HCT116 (cell line): ENCODE data around the gene GALE. TPM values are rescaled to one million over a fixed set of nuclear protein-coding genes. Genes with fewer than 3 reads are reported as not detected.

Experiments
- ATAC-seq: fragments of 200-7000 bp; cut with Tn5 transposase; 2 replicates; pipeline ENCODE4 v1.9.1; 2020; ENCODE audit warnings: mild to moderate bottlenecking, moderate library complexity
- BruUV-seq: library from RNA; stranded (reverse); fragments of 400-500 nt; replicated peaks from 2 replicates; lab custom pipeline; 2021; lab: Mats Ljungman, UMichigan
- CTCF ChIA-PET: fragments of 300-600 bp; sonication (Branson Sonifier 250); formaldehyde crosslinking; loops from one replicate; lab custom pipeline; 2021; ENCODE audit warnings: antibody characterized with exemption; lab: Charles Lee
- POLR2A ChIA-PET: fragments of 300-600, 350-600 bp; sonication (Branson Sonifier 250); formaldehyde crosslinking; loops from one replicate; lab custom pipeline; 2021; ENCODE audit warnings: antibody characterized with exemption; lab: Charles Lee
- RAD21 ChIA-PET, 2 experiments: fragments of 300-600 bp; sonication (Branson Sonifier 250); formaldehyde crosslinking; loops; one replicate each; lab custom pipeline; 2023; ENCODE audit warnings: low total read pairs in 2 of 2; ENCODE audit not compliant: uncharacterized antibody in 2 of 2, unreplicated experiment in 2 of 2, low non-redundant PET in 1 of 2; lab: Charles Lee
- DNase-seq: peaks from one replicate; pipeline ENCODE4 v3.0.0-alpha.2; 2010; ENCODE audit warnings: low read depth, low spot score
- H2AFZ ChIP-seq: fragments of 200-600 bp; shearing (Covaris generic), sonication (generic); 2 replicates; pipeline ENCODE4 v1.6.1; 2017; ENCODE audit warnings: low read depth, mixed run types, mixed read lengths, antibody characterized with exemption, low read length; ENCODE audit not compliant: poor library complexity, severe bottlenecking
- H3K27ac ChIP-seq: 2 replicates; pipeline ENCODE4 v1.5.1; 2012; ENCODE audit warnings: low read depth, low read length
- H3K27me3 ChIP-seq: fragments of 200-600 bp; sonication (generic); 2 replicates; pipeline ENCODE4 v1.6.1; 2016; ENCODE audit warnings: mixed run types, low read length, mixed read lengths; ENCODE audit not compliant: insufficient read depth
- H3K36me3 ChIP-seq, 2 experiments: fragments of 200-500 bp in 1 of 2; fragments of 200-600 bp in 1 of 2; sonication (Bioruptor generic) in 1 of 2; sonication (generic) in 1 of 2; 2 replicates each; pipeline versions ENCODE4 v1.5.1 to v1.6.1; 2014 to 2016; ENCODE audit warnings: low read length in 2 of 2, inconsistent platforms in 1 of 2, mixed read lengths in 1 of 2, mixed run types in 1 of 2; ENCODE audit not compliant: insufficient read depth in 2 of 2, control insufficient read depth in 1 of 2
- H3K4me1 ChIP-seq, 2 experiments: fragments of 200-600 bp in 1 of 2; sonication (generic) in 1 of 2; 2 replicates each; pipeline versions ENCODE4 v1.5.1 to v1.6.1; 2012 to 2017; ENCODE audit warnings: low read length in 2 of 2, inconsistent platforms in 1 of 2, mild to moderate bottlenecking in 1 of 2, mixed read lengths in 1 of 2, mixed run types in 1 of 2, moderate library complexity in 1 of 2; ENCODE audit not compliant: insufficient read depth in 2 of 2, control insufficient read depth in 1 of 2
- H3K4me2 ChIP-seq: fragments of 200-600 bp; sonication (generic); 2 replicates; pipeline ENCODE4 v1.6.1; 2017; ENCODE audit warnings: mixed run types, low read length, mixed read lengths
- H3K4me3 ChIP-seq, 2 experiments: fragments of 200-600 bp in 1 of 2; sonication (generic) in 1 of 2; replicated peaks in 1 of 2; 2 replicates each; pipeline ENCODE4 v1.5.1; 2011 to 2016; ENCODE audit warnings: low read length in 2 of 2, control low read depth in 1 of 2, low read depth in 1 of 2, mild to moderate bottlenecking in 1 of 2, mixed read lengths in 1 of 2, mixed run types in 1 of 2
- H3K79me2 ChIP-seq: fragments of 200-600 bp; sonication (generic); 2 replicates; pipeline ENCODE4 v1.6.1; 2017; ENCODE audit warnings: mild to moderate bottlenecking, mixed run types, low read length, moderate library complexity, mixed read lengths; ENCODE audit not compliant: insufficient read depth
- H3K9ac ChIP-seq: fragments of 200-600 bp; sonication (generic); 2 replicates; pipeline ENCODE4 v1.6.1; 2016; ENCODE audit warnings: low read length, mixed read lengths
- H3K9me2 ChIP-seq: fragments of 200-600 bp; sonication (generic), shearing (Covaris generic); 2 replicates; pipeline ENCODE4 v1.6.1; 2017; ENCODE audit warnings: mixed run types, mild to moderate bottlenecking, moderate library complexity; ENCODE audit not compliant: insufficient read depth
- H3K9me3 ChIP-seq, 2 experiments: fragments of 200-500 bp in 1 of 2; fragments of 200-600 bp in 1 of 2; sonication (Bioruptor generic) in 1 of 2; sonication (generic) in 1 of 2; 2 replicates each; pipeline ENCODE4 v1.6.1; 2014 to 2017; ENCODE audit warnings: low read length in 2 of 2, mixed read lengths in 2 of 2, inconsistent platforms in 1 of 2, low read depth in 1 of 2, mild to moderate bottlenecking in 1 of 2, mixed run types in 1 of 2, moderate library complexity in 1 of 2; ENCODE audit not compliant: control insufficient read depth in 1 of 2, insufficient read depth in 1 of 2
- H4K20me1 ChIP-seq: fragments of 200-600 bp; sonication (generic), shearing (Covaris generic); 2 replicates; pipeline ENCODE4 v1.6.1; 2017; ENCODE audit warnings: mixed run types, mild to moderate bottlenecking, moderate library complexity; ENCODE audit not compliant: insufficient read depth
- POLR2A ChIP-seq: IDR thresholded peaks from 2 replicates; pipeline ENCODE4 v1.7.0; 2011; ENCODE audit warnings: borderline replicate concordance; ENCODE audit not compliant: insufficient read depth, insufficient read length; ENCODE audit errors: extremely low read depth
- intact Hi-C: fragments of 100-400 bp; cut with micrococcal nuclease; formaldehyde crosslinking; loops from 2 replicates; pipeline ENCODE4 v1.10.0; 2022
- total RNA-seq: library from RNA; stranded (reverse); gene quantifications from one replicate; pipeline ENCODE4 v1.2.1, GENCODE V29; 2021; ENCODE audit not compliant: unreplicated experiment
- TF ChIP-seq, protein P1 (sequence below): IDR thresholded peaks from 2 replicates; pipeline ENCODE4 v1.6.1; 2012; ENCODE audit warnings: low read depth
- TF ChIP-seq, protein P2 (sequence below), 3 experiments: fragments of 200-600 bp in 1 of 3; sonication (generic) in 1 of 3; IDR thresholded peaks in 2 of 3; conservative IDR thresholded peaks in 1 of 3; 2 replicates each; pipeline ENCODE4 v1.5.1; 2012 to 2017; ENCODE audit warnings: low read depth in 2 of 3, low read length in 2 of 3, antibody characterized with exemption in 1 of 3, borderline replicate concordance in 1 of 3, control low read depth in 1 of 3, mild to moderate bottlenecking in 1 of 3, mixed read lengths in 1 of 3, mixed run types in 1 of 3, moderate library complexity in 1 of 3; ENCODE audit not compliant: insufficient read depth in 1 of 3

The GALE gene
- total RNA-seq, 1 experiment from 2014 or later = 114 TPM

DNA sequence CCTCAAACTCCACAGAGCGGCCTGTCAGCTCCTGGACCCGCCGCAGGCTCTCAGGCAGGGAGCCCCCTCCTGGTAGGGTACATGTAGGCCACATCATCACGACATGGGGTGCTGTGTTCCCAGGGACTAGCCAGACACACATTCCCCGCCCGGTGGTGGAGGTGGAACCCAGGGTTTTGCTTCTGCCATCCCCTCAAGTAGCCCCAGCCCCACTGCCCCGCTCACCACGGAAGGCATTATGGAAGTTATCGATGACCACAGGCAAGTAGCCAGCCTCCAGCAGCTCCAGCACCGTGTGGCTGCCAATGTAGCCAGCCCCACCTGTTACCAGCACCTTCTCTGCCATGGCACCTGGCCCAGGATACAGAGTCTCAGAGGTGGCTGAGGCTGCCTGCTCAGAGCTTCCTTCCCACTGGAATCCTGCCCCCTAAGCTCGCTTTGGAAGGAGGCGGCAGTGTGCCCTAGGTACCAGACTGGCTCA is 1.9 kb downstream of the GALE start:
- no peak for ATAC-seq
- Histone ChIP-seq H3K4me3 (peak overlapping the region; percentile 65 to 94), H3K9me3 (no peaks in the 10 kb centered on the region), H3K4me1 (peaks cover 10 to 37% of the 10 kb centered on the region in 2 experiments), H4K20me1 (no peaks in the 10 kb centered on the region), H3K36me3 (peaks cover 10 to 26% of the 10 kb centered on the region in 2 experiments; a peak in 3 of 4 replicates), H2AFZ (no peak overlapping the region), H3K9me2 (no peaks in the 10 kb centered on the region), H3K79me2 (peaks cover 23% of the 10 kb centered on the region; the same call in 1 of the 2 replicates), H3K27ac (peak overlapping the region; percentile 93), H3K9ac (peak overlapping the region; percentile 87), H3K27me3 (no peaks in the 10 kb centered on the region), H3K4me2 (peak overlapping the region; percentile 92)
- POLR2A ChIA-PET = interaction anchor here (2.0 kb wide), 1 partner anchor 7 kb away, joined by 9 read pairs; the partner anchor contains the start of gene LYPLA2
- no TSS peak for BruUV-seq
- RAD21 ChIA-PET = interaction anchor here (1.1 to 1.2 kb wide), 2 partner anchors 27 to 118 kb away, joined by 4 read pairs; no protein-coding TSS in a partner anchor
- CTCF ChIA-PET = interaction anchor here (0.7 to 2.7 kb wide), 3 partner anchors 11 to 118 kb away, joined by 3 to 13 read pairs (median 3); no protein-coding TSS in a partner anchor
- intact Hi-C loops = loop anchor here (5.0 kb wide), 1 partner anchor 119 kb away; no protein-coding TSS in a partner anchor
- no peak for DNase-seq
- TF ChIP-seq, protein P1, sequence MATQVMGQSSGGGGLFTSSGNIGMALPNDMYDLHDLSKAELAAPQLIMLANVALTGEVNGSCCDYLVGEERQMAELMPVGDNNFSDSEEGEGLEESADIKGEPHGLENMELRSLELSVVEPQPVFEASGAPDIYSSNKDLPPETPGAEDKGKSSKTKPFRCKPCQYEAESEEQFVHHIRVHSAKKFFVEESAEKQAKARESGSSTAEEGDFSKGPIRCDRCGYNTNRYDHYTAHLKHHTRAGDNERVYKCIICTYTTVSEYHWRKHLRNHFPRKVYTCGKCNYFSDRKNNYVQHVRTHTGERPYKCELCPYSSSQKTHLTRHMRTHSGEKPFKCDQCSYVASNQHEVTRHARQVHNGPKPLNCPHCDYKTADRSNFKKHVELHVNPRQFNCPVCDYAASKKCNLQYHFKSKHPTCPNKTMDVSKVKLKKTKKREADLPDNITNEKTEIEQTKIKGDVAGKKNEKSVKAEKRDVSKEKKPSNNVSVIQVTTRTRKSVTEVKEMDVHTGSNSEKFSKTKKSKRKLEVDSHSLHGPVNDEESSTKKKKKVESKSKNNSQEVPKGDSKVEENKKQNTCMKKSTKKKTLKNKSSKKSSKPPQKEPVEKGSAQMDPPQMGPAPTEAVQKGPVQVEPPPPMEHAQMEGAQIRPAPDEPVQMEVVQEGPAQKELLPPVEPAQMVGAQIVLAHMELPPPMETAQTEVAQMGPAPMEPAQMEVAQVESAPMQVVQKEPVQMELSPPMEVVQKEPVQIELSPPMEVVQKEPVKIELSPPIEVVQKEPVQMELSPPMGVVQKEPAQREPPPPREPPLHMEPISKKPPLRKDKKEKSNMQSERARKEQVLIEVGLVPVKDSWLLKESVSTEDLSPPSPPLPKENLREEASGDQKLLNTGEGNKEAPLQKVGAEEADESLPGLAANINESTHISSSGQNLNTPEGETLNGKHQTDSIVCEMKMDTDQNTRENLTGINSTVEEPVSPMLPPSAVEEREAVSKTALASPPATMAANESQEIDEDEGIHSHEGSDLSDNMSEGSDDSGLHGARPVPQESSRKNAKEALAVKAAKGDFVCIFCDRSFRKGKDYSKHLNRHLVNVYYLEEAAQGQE = no peak
- TF ChIP-seq, protein P2, sequence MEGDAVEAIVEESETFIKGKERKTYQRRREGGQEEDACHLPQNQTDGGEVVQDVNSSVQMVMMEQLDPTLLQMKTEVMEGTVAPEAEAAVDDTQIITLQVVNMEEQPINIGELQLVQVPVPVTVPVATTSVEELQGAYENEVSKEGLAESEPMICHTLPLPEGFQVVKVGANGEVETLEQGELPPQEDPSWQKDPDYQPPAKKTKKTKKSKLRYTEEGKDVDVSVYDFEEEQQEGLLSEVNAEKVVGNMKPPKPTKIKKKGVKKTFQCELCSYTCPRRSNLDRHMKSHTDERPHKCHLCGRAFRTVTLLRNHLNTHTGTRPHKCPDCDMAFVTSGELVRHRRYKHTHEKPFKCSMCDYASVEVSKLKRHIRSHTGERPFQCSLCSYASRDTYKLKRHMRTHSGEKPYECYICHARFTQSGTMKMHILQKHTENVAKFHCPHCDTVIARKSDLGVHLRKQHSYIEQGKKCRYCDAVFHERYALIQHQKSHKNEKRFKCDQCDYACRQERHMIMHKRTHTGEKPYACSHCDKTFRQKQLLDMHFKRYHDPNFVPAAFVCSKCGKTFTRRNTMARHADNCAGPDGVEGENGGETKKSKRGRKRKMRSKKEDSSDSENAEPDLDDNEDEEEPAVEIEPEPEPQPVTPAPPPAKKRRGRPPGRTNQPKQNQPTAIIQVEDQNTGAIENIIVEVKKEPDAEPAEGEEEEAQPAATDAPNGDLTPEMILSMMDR (IDR thresholded peaks at IDR 0.05 in 2 of 3, conservative IDR thresholded peaks at IDR 0.05 in 1 of 3; ENCODE audit: borderline replicate concordance in 1 of 3, insufficient read depth in 1 of 3, low read depth in 2 of 3, low read length in 2 of 3) = peak in 2 of 3 experiments; percentile 24 to 34; a peak in 3 of 6 replicates
- no peak for TF ChIP-seq POLR2A
